OCI-LY3 (cell line): ENCODE results near the gene FFAR2.

ENCODE experiments used
- H2AFZ ChIP-seq: fragments of 200-600, 300-600 bp; shearing (Covaris generic); 2 replicates; pipeline ENCODE4 v1.6.0; 2014; ENCODE audit warnings: antibody characterized with exemption, low read depth, low read length
- H3K27ac ChIP-seq: fragments of 200-600, 300-600 bp; sonication (generic); 2 replicates; pipeline ENCODE4 v1.5.1; 2014; ENCODE audit warnings: mild to moderate bottlenecking, low read length, moderate library complexity, mixed read lengths
- H3K27me3 ChIP-seq: fragments of 200-600, 300-600 bp; sonication (generic); 2 replicates; pipeline ENCODE4 v1.6.1; 2014; ENCODE audit warnings: low read depth, low read length, mixed read lengths
- H3K36me3 ChIP-seq: fragments of 200-600, 300-600 bp; sonication (generic); replicated peaks from 2 replicates; pipeline ENCODE3; 2014; ENCODE audit warnings: low read depth, low read length, mixed read lengths
- H3K4me1 ChIP-seq: fragments of 300-600, 200-600 bp; sonication (generic); 2 replicates; pipeline ENCODE4 v1.6.1; 2014; ENCODE audit warnings: low read length, mixed read lengths
- H3K4me2 ChIP-seq: fragments of 200-600, 300-600 bp; sonication (generic); 2 replicates; pipeline ENCODE4 v1.6.1; 2014; ENCODE audit warnings: low read length, mixed read lengths
- H3K4me3 ChIP-seq: fragments of 300-600, 200-600 bp; sonication (generic); 2 replicates; pipeline ENCODE4 v1.5.1; 2014; ENCODE audit warnings: antibody characterized with exemption, mild to moderate bottlenecking, low read length, moderate library complexity
- H3K79me2 ChIP-seq: fragments of 300-600, 200-600 bp; shearing (Covaris generic); 2 replicates; pipeline ENCODE4 v1.6.1; 2014; ENCODE audit warnings: mild to moderate bottlenecking, low read length, mixed read lengths
- H3K9ac ChIP-seq: fragments of 300-600, 200-600 bp; shearing (Covaris generic); 2 replicates; pipeline ENCODE4 v1.6.0; 2014; ENCODE audit warnings: mild to moderate bottlenecking, low read length, moderate library complexity
- H3K9me3 ChIP-seq: fragments of 200-600, 300-600 bp; shearing (Covaris generic); 2 replicates; pipeline ENCODE4 v1.6.1; 2014; ENCODE audit warnings: low read length, mixed read lengths; ENCODE audit not compliant: insufficient read depth
- H4K20me1 ChIP-seq: fragments of 200-600, 300-600 bp; sonication (generic); 2 replicates; pipeline ENCODE4 v1.6.1; 2016; ENCODE audit warnings: low read length, mixed read lengths; ENCODE audit not compliant: insufficient read depth
- CTCF ChIP-seq: fragments of 200-600, 300-600 bp; sonication (generic); IDR thresholded peaks from 2 replicates; pipeline ENCODE4 v1.5.1; 2014; ENCODE audit warnings: antibody characterized with exemption, low read length, low read depth
- EZH2phosphoT487 ChIP-seq: fragments of 200-600 bp; shearing (Covaris generic); IDR thresholded peaks from 2 replicates; pipeline ENCODE4 v1.6.1; 2018; ENCODE audit warnings: antibody characterized with exemption, mixed run types, low read depth

Gene FFAR2

GRCh38 chr19:35447606-35448469 is at the start of gene FFAR2:
TSS of gene FFAR2 (plus strand) at chr19:35448257. CDS start at chr19:35449715, 1,458 bp downstream.
- Histone ChIP-seq H3K36me3 (no peaks in the 10 kb centered on the region), H3K9ac (no peak within 1 kb of the TSS), H3K27me3 (peaks cover 77% of the 10 kb centered on the region), H3K79me2 (no peaks in the 10 kb centered on the region), H2AFZ (no peak within 1 kb of the TSS), H3K4me1 (peaks cover 37% of the 10 kb centered on the region), H3K27ac (no peak within 1 kb of the TSS), H3K4me3 (no peak within 1 kb of the TSS), H4K20me1 (peaks cover 10% of the 10 kb centered on the region; the same call in 1 of the 2 replicates), H3K4me2 (peak within 1 kb of the TSS; percentile 56), H3K9me3 (peaks cover 3% of the 10 kb centered on the region; the same call in 1 of the 2 replicates)
- TF ChIP-seq EZH2phosphoT487 (no peak), CTCF (no peak)

- Histone ChIP-seq H3K27ac (no peak overlapping the region), H3K9me3 (no peaks in the 10 kb centered on the region), H3K36me3 (no peaks in the 10 kb centered on the region), H4K20me1 (no peaks in the 10 kb centered on the region), H3K27me3 (peaks cover 24% of the 10 kb centered on the region; the same call in 1 of the 2 replicates), H3K4me3 (no peak overlapping the region), H2AFZ (no peak overlapping the region), H3K4me2 (no peak overlapping the region), H3K9ac (no peak overlapping the region), H3K4me1 (no peaks in the 10 kb centered on the region), H3K79me2 (no peaks in the 10 kb centered on the region)
- TF ChIP-seq EZH2phosphoT487 (no peak), CTCF (no peak)
These were observed 49.5 kb upstream of the FFAR2 start for GRCh38 chr19:35398570-35398969.

- H3K27me3 ChIP-seq = peaks cover 24% of the 10 kb centered on the region; the same call in 1 of the 2 replicates
- no peaks in the 10 kb centered on the region for H3K9me3 ChIP-seq
- no peaks in the 10 kb centered on the region for H3K4me1 ChIP-seq
- no peaks in the 10 kb centered on the region for H4K20me1 ChIP-seq
- no peaks in the 10 kb centered on the region for H3K36me3 ChIP-seq
- no peak overlapping the region for H3K27ac ChIP-seq
- H3K79me2 ChIP-seq = no peaks in the 10 kb centered on the region
- no peak overlapping the region for H2AFZ ChIP-seq
- no peak overlapping the region for H3K9ac ChIP-seq
- H3K4me3 ChIP-seq = no peak overlapping the region
- no peak overlapping the region for H3K4me2 ChIP-seq
- no peak for TF ChIP-seq EZH2phosphoT487
- TF ChIP-seq CTCF = no peak
These were observed 48.8 kb upstream of the FFAR2 start for GRCh38 chr19:35399231-35399630.

GRCh38 chr19:35399948-35400772 is 47.9 kb upstream of the FFAR2 start:
- Histone ChIP-seq H2AFZ (no peak overlapping the region), H3K79me2 (no peaks in the 10 kb centered on the region), H3K36me3 (no peaks in the 10 kb centered on the region), H3K9me3 (no peaks in the 10 kb centered on the region), H3K27me3 (peaks cover 24% of the 10 kb centered on the region; the same call in 1 of the 2 replicates), H4K20me1 (no peaks in the 10 kb centered on the region), H3K4me2 (no peak overlapping the region), H3K4me3 (no peak overlapping the region), H3K27ac (no peak overlapping the region), H3K9ac (no peak overlapping the region), H3K4me1 (0 out of 2 replicates have a peak, but pooled peaks cover 2% of the 10 kb centered on the region)
- no peak for TF ChIP-seq EZH2phosphoT487
- no peak for TF ChIP-seq CTCF
